HCT116 (cell line): ENCODE data around the gene CDH23. TPM values are rescaled to one million over a fixed set of nuclear protein-coding genes. Genes with fewer than 3 reads are reported as not detected.

ENCODE experiments used
- ATAC-seq: fragments of 200-7000 bp; cut with Tn5 transposase; 2 replicates; pipeline ENCODE4 v1.9.1; 2020; ENCODE audit warnings: mild to moderate bottlenecking, moderate library complexity
- BruUV-seq: library from RNA; stranded (reverse); fragments of 400-500 nt; replicated peaks from 2 replicates; lab custom pipeline; 2021; lab: Mats Ljungman, UMichigan
- CTCF ChIA-PET: fragments of 300-600 bp; sonication (Branson Sonifier 250); formaldehyde crosslinking; loops from one replicate; lab custom pipeline; 2021; ENCODE audit warnings: antibody characterized with exemption; lab: Charles Lee
- POLR2A ChIA-PET: fragments of 300-600, 350-600 bp; sonication (Branson Sonifier 250); formaldehyde crosslinking; loops from one replicate; lab custom pipeline; 2021; ENCODE audit warnings: antibody characterized with exemption; lab: Charles Lee
- RAD21 ChIA-PET, 2 experiments: fragments of 300-600 bp; sonication (Branson Sonifier 250); formaldehyde crosslinking; loops; one replicate each; lab custom pipeline; 2023; ENCODE audit warnings: low total read pairs in 2 of 2; ENCODE audit not compliant: uncharacterized antibody in 2 of 2, unreplicated experiment in 2 of 2, low non-redundant PET in 1 of 2; lab: Charles Lee
- DNase-seq: peaks from one replicate; pipeline ENCODE4 v3.0.0-alpha.2; 2010; ENCODE audit warnings: low read depth, low spot score
- H2AFZ ChIP-seq: fragments of 200-600 bp; shearing (Covaris generic), sonication (generic); 2 replicates; pipeline ENCODE4 v1.6.1; 2017; ENCODE audit warnings: low read depth, mixed run types, mixed read lengths, antibody characterized with exemption, low read length; ENCODE audit not compliant: poor library complexity, severe bottlenecking
- H3K27ac ChIP-seq: 2 replicates; pipeline ENCODE4 v1.5.1; 2012; ENCODE audit warnings: low read depth, low read length
- H3K27me3 ChIP-seq: fragments of 200-600 bp; sonication (generic); 2 replicates; pipeline ENCODE4 v1.6.1; 2016; ENCODE audit warnings: mixed run types, low read length, mixed read lengths; ENCODE audit not compliant: insufficient read depth
- H3K36me3 ChIP-seq, 2 experiments: fragments of 200-500 bp in 1 of 2; fragments of 200-600 bp in 1 of 2; sonication (Bioruptor generic) in 1 of 2; sonication (generic) in 1 of 2; 2 replicates each; pipeline versions ENCODE4 v1.5.1 to v1.6.1; 2014 to 2016; ENCODE audit warnings: low read length in 2 of 2, inconsistent platforms in 1 of 2, mixed read lengths in 1 of 2, mixed run types in 1 of 2; ENCODE audit not compliant: insufficient read depth in 2 of 2, control insufficient read depth in 1 of 2
- H3K4me1 ChIP-seq, 2 experiments: fragments of 200-600 bp in 1 of 2; sonication (generic) in 1 of 2; 2 replicates each; pipeline versions ENCODE4 v1.5.1 to v1.6.1; 2012 to 2017; ENCODE audit warnings: low read length in 2 of 2, inconsistent platforms in 1 of 2, mild to moderate bottlenecking in 1 of 2, mixed read lengths in 1 of 2, mixed run types in 1 of 2, moderate library complexity in 1 of 2; ENCODE audit not compliant: insufficient read depth in 2 of 2, control insufficient read depth in 1 of 2
- H3K4me2 ChIP-seq: fragments of 200-600 bp; sonication (generic); 2 replicates; pipeline ENCODE4 v1.6.1; 2017; ENCODE audit warnings: mixed run types, low read length, mixed read lengths
- H3K4me3 ChIP-seq, 2 experiments: fragments of 200-600 bp in 1 of 2; sonication (generic) in 1 of 2; replicated peaks in 1 of 2; 2 replicates each; pipeline ENCODE4 v1.5.1; 2011 to 2016; ENCODE audit warnings: low read length in 2 of 2, control low read depth in 1 of 2, low read depth in 1 of 2, mild to moderate bottlenecking in 1 of 2, mixed read lengths in 1 of 2, mixed run types in 1 of 2
- H3K79me2 ChIP-seq: fragments of 200-600 bp; sonication (generic); 2 replicates; pipeline ENCODE4 v1.6.1; 2017; ENCODE audit warnings: mild to moderate bottlenecking, mixed run types, low read length, moderate library complexity, mixed read lengths; ENCODE audit not compliant: insufficient read depth
- H3K9ac ChIP-seq: fragments of 200-600 bp; sonication (generic); 2 replicates; pipeline ENCODE4 v1.6.1; 2016; ENCODE audit warnings: low read length, mixed read lengths
- H3K9me2 ChIP-seq: fragments of 200-600 bp; sonication (generic), shearing (Covaris generic); 2 replicates; pipeline ENCODE4 v1.6.1; 2017; ENCODE audit warnings: mixed run types, mild to moderate bottlenecking, moderate library complexity; ENCODE audit not compliant: insufficient read depth
- H3K9me3 ChIP-seq, 2 experiments: fragments of 200-500 bp in 1 of 2; fragments of 200-600 bp in 1 of 2; sonication (Bioruptor generic) in 1 of 2; sonication (generic) in 1 of 2; 2 replicates each; pipeline ENCODE4 v1.6.1; 2014 to 2017; ENCODE audit warnings: low read length in 2 of 2, mixed read lengths in 2 of 2, inconsistent platforms in 1 of 2, low read depth in 1 of 2, mild to moderate bottlenecking in 1 of 2, mixed run types in 1 of 2, moderate library complexity in 1 of 2; ENCODE audit not compliant: control insufficient read depth in 1 of 2, insufficient read depth in 1 of 2
- H4K20me1 ChIP-seq: fragments of 200-600 bp; sonication (generic), shearing (Covaris generic); 2 replicates; pipeline ENCODE4 v1.6.1; 2017; ENCODE audit warnings: mixed run types, mild to moderate bottlenecking, moderate library complexity; ENCODE audit not compliant: insufficient read depth
- ATF3 ChIP-seq: IDR thresholded peaks from 2 replicates; pipeline ENCODE4 v1.6.1; 2012
- CBX3 ChIP-seq: IDR thresholded peaks from 2 replicates; pipeline ENCODE4 v1.6.1; 2012; ENCODE audit warnings: low read depth
- CEBPB ChIP-seq: IDR thresholded peaks from 2 replicates; pipeline ENCODE4 v1.6.1; 2012; ENCODE audit warnings: low read depth
- EGR1 ChIP-seq: IDR thresholded peaks from 2 replicates; pipeline ENCODE4 v1.6.1; 2012; ENCODE audit warnings: low read depth
- EZH2 ChIP-seq: fragments of 200-600 bp; sonication (generic); IDR thresholded peaks from 2 replicates; pipeline ENCODE4 v1.6.1; 2017; ENCODE audit warnings: antibody characterized with exemption, mixed run types
- FOSL1 ChIP-seq: IDR thresholded peaks from 2 replicates; pipeline ENCODE4 v1.6.1; 2012; ENCODE audit warnings: low read depth
- JUND ChIP-seq: IDR thresholded peaks from 2 replicates; pipeline ENCODE4 v1.6.1; 2012
- MAX ChIP-seq: IDR thresholded peaks from 2 replicates; pipeline ENCODE4 v1.6.1; 2012
- POLR2AphosphoS5 ChIP-seq: IDR thresholded peaks from 2 replicates; pipeline ENCODE4 v1.6.1; 2011; ENCODE audit warnings: mild to moderate bottlenecking, low read depth, low read length, moderate library complexity
- RAD21 ChIP-seq: IDR thresholded peaks from 2 replicates; pipeline ENCODE4 v1.6.1; 2012; ENCODE audit warnings: low read depth, mild to moderate bottlenecking
- SIN3A ChIP-seq: IDR thresholded peaks from 2 replicates; pipeline ENCODE4 v1.6.1; 2012; ENCODE audit warnings: low read depth
- SRF ChIP-seq: IDR thresholded peaks from 2 replicates; pipeline ENCODE4 v1.6.1; 2012; ENCODE audit warnings: low read depth
- TCF7L2 ChIP-seq: IDR thresholded peaks from 2 replicates; pipeline ENCODE4 v1.7.0; 2011; ENCODE audit warnings: borderline replicate concordance, inconsistent platforms; ENCODE audit not compliant: insufficient read depth, insufficient read length; ENCODE audit errors: extremely low read depth
- YY1 ChIP-seq: IDR thresholded peaks from 2 replicates; pipeline ENCODE4 v1.6.1; 2011; ENCODE audit warnings: low read length, low read depth, moderate library complexity, mild to moderate bottlenecking; ENCODE audit not compliant: insufficient replicate concordance; ENCODE audit errors: extremely low read depth
- ZNF274 ChIP-seq: fragments of 200-500 bp; sonication (Bioruptor generic); IDR thresholded peaks from 2 replicates; pipeline ENCODE4 v1.6.1; 2014; ENCODE audit warnings: mild to moderate bottlenecking, low read depth, low read length, inconsistent platforms
- intact Hi-C: fragments of 100-400 bp; cut with micrococcal nuclease; formaldehyde crosslinking; loops from 2 replicates; pipeline ENCODE4 v1.10.0; 2022
- total RNA-seq: library from RNA; stranded (reverse); gene quantifications from one replicate; pipeline ENCODE4 v1.2.1, GENCODE V29; 2021; ENCODE audit not compliant: unreplicated experiment

Gene CDH23
- total RNA-seq, 1 experiment from 2014 or later, result not detected

- Histone ChIP-seq H3K36me3 (no peaks in the 10 kb centered on the region), H3K4me2 (no peak overlapping the region), H3K9ac (no peak overlapping the region), H3K79me2 (no peaks in the 10 kb centered on the region), H2AFZ (no peak overlapping the region), H3K27me3 (peaks cover 11% of the 10 kb centered on the region; the same call in 1 of the 2 replicates), H3K4me3 (no peak overlapping the region), H3K4me1 (no peaks in the 10 kb centered on the region), H4K20me1 (no peaks in the 10 kb centered on the region), H3K9me2 (no peaks in the 10 kb centered on the region), H3K27ac (no peak overlapping the region), H3K9me3 (no peaks in the 10 kb centered on the region)
- POLR2A ChIA-PET, result no interaction called here
- BruUV-seq, result no TSS peak
- intact Hi-C loops, result no loop called here
- no peak for DNase-seq
- RAD21 ChIA-PET, result no interaction called here
- ATAC-seq, result peak; percentile 42; the same call in 1 of the 2 replicates
- CTCF ChIA-PET, result no interaction called here
- no peak for TF ChIP-seq FOSL1
- no peak for TF ChIP-seq ZNF274
- no peak for TF ChIP-seq CBX3
- TF ChIP-seq CEBPB, result no peak
- TF ChIP-seq SRF, result no peak
- no peak for TF ChIP-seq POLR2AphosphoS5
- no peak for TF ChIP-seq YY1
- no peak for TF ChIP-seq SIN3A
- TF ChIP-seq EZH2, result no peak
- no peak for TF ChIP-seq ATF3
- no peak for TF ChIP-seq RAD21
- TF ChIP-seq MAX, result no peak
- no peak for TF ChIP-seq TCF7L2
- no peak for TF ChIP-seq EGR1
- TF ChIP-seq JUND, result no peak
Measured at GRCh38 chr10:71538608-71539260, 142.0 kb downstream of the CDH23 start.
